Spinal cord (tissue), 10 donors: ENCODE measurements around the gene FNDC3B. TPM values are rescaled to one million over a fixed set of nuclear protein-coding genes. Genes with fewer than 3 reads are reported as not detected.

Experiments
- DNase-seq, 6 donors: peaks; one replicate each; pipeline versions ENCODE4 v3.0.0 to v3.0.0-alpha.2; 2013 to 2015; ENCODE audit warnings: low spot score in 6 of 6, low read depth in 4 of 6
- H3K27ac ChIP-seq: one replicate; pipeline ENCODE4 v1.5.1; 2013; ENCODE audit warnings: low read depth, low read length, control low read depth
- H3K27me3 ChIP-seq: one replicate; pipeline ENCODE4 v1.6.1; 2013; ENCODE audit warnings: low read length; ENCODE audit not compliant: control insufficient read depth, insufficient read depth
- H3K36me3 ChIP-seq: one replicate; pipeline ENCODE4 v1.6.1; 2013; ENCODE audit warnings: low read length; ENCODE audit not compliant: control insufficient read depth, insufficient read depth
- H3K4me1 ChIP-seq: one replicate; pipeline ENCODE4 v1.6.1; 2013; ENCODE audit warnings: low read length; ENCODE audit not compliant: control insufficient read depth, insufficient read depth
- H3K4me3 ChIP-seq: one replicate; pipeline ENCODE4 v1.5.1; 2013; ENCODE audit warnings: low read depth, low read length, control low read depth
- H3K9me3 ChIP-seq: one replicate; pipeline ENCODE4 v1.6.1; 2013; ENCODE audit warnings: low read length; ENCODE audit not compliant: control insufficient read depth, insufficient read depth
- WGBS: methylation state at CpG from one replicate; pipeline ENCODE4 v1.1.5; 2013; ENCODE audit warnings: missing lambda C conversion rate; ENCODE audit not compliant: insufficient coverage; 5-methylcytosine and 5-hydroxymethylcytosine counted together
- polyA plus RNA-seq, 2 donors: library from polyadenylated mRNA; unstranded; fragments of 120-200 nt; gene quantifications; one replicate each; pipeline ENCODE4 v1.2.1, GENCODE V29; 2013; ENCODE audit not compliant: insufficient read length in 2 of 2
- total RNA-seq, 2 donors: library from RNA; depleted of rRNA in 1 of 2; stranded (reverse); fragments of 120-200 nt in 1 of 2; fragments of >200 nt in 1 of 2; gene quantifications; one replicate each; pipeline versions ENCODE4 v1.2.3 to v1.2.4, GENCODE V29; 2013 to 2014
- donor health status: healthy.

The FNDC3B gene
- total and polyA plus RNA-seq, 4 donors, result 14.9 to 66.8 (median 40.0) TPM

- Histone ChIP-seq H3K4me1 (peaks cover 4% of the 10 kb centered on the region), H3K36me3 (no peaks in the 10 kb centered on the region), H3K27ac (no peak overlapping the region)
Observed at GRCh38 chr3:172313671-172314070, 274.3 kb downstream of the FNDC3B start.

GRCh38 chr3:172314591-172315160, 275.3 kb downstream of the FNDC3B start:
- WGBS, result 94% methylated on average over 7 of the region's 8 CpGs
- no peak overlapping the region for H3K4me3 ChIP-seq

More at GRCh38 chr3:172313671-172314070, 274.3 kb downstream of the FNDC3B start:
- H3K27me3 ChIP-seq, result no peaks in the 10 kb centered on the region
- WGBS, result 100% methylated on average over 1 of the region's 3 CpGs
- peak in 1 of 6 donors; percentile 64 for DNase-seq
- H3K4me3 ChIP-seq, result no peak overlapping the region
- H3K9me3 ChIP-seq, result no peaks in the 10 kb centered on the region

GRCh38 chr3:172315401-172316091, 276.2 kb downstream of the FNDC3B start:
- Histone ChIP-seq H3K4me3 (no peak overlapping the region), H3K4me1 (peaks cover 12% of the 10 kb centered on the region), H3K27ac (no peak overlapping the region), H3K27me3 (no peaks in the 10 kb centered on the region), H3K9me3 (no peaks in the 10 kb centered on the region), H3K36me3 (no peaks in the 10 kb centered on the region)
- DNase-seq, result no peak
- WGBS, result 95% methylated on average over 2 of the region's 11 CpGs

More at GRCh38 chr3:172314591-172315160, 275.3 kb downstream of the FNDC3B start:
- H3K27ac ChIP-seq, result no peak overlapping the region
- H3K9me3 ChIP-seq, result no peaks in the 10 kb centered on the region
- no peak for DNase-seq
- H3K36me3 ChIP-seq, result no peaks in the 10 kb centered on the region
- H3K27me3 ChIP-seq, result no peaks in the 10 kb centered on the region
- peaks cover 7% of the 10 kb centered on the region for H3K4me1 ChIP-seq

- Histone ChIP-seq H3K4me1 (peaks cover 12% of the 10 kb centered on the region), H3K4me3 (no peak overlapping the region), H3K27ac (no peak overlapping the region), H3K27me3 (no peaks in the 10 kb centered on the region), H3K9me3 (no peaks in the 10 kb centered on the region), H3K36me3 (no peaks in the 10 kb centered on the region)
- DNase-seq, result no peak
- no CpG with 5 or more reads among the region's 4 CpGs for WGBS
Observed at GRCh38 chr3:172316758-172317157, 277.4 kb downstream of the FNDC3B start.

- peaks cover 12% of the 10 kb centered on the region for H3K4me1 ChIP-seq
- no peaks in the 10 kb centered on the region for H3K27me3 ChIP-seq
- no peak for DNase-seq
- WGBS, result 97% methylated on average over 6 of the region's 8 CpGs
- H3K27ac ChIP-seq, result no peak overlapping the region
- H3K9me3 ChIP-seq, result no peaks in the 10 kb centered on the region
- no peaks in the 10 kb centered on the region for H3K36me3 ChIP-seq
- H3K4me3 ChIP-seq, result no peak overlapping the region
Observed at GRCh38 chr3:172317481-172317880, 278.1 kb downstream of the FNDC3B start.

- H3K9me3 ChIP-seq, result no peaks in the 10 kb centered on the region
- H3K4me1 ChIP-seq, result peaks cover 12% of the 10 kb centered on the region
- H3K27ac ChIP-seq, result no peak overlapping the region
- DNase-seq, result peak in 2 of 6 donors; percentile 40 to 56
- 7% methylated on average over 1 of the region's 1 CpG for WGBS
- H3K27me3 ChIP-seq, result no peaks in the 10 kb centered on the region
- no peaks in the 10 kb centered on the region for H3K36me3 ChIP-seq
- H3K4me3 ChIP-seq, result no peak overlapping the region
Observed at GRCh38 chr3:172317984-172318383, 278.6 kb downstream of the FNDC3B start.

GRCh38 chr3:172319595-172319994, 280.2 kb downstream of the FNDC3B start:
- Histone ChIP-seq H3K4me3 (no peak overlapping the region), H3K27me3 (no peaks in the 10 kb centered on the region), H3K36me3 (peaks cover under 1% of the 10 kb centered on the region), H3K27ac (no peak overlapping the region), H3K4me1 (peaks cover 12% of the 10 kb centered on the region), H3K9me3 (no peaks in the 10 kb centered on the region)
- 55% methylated on average over 5 of the region's 8 CpGs for WGBS
- peak in 1 of 6 donors; percentile 29 for DNase-seq

GRCh38 chr3:172320468-172320867, 281.1 kb downstream of the FNDC3B start:
- Histone ChIP-seq H3K4me1 (peaks cover 12% of the 10 kb centered on the region), H3K27me3 (no peaks in the 10 kb centered on the region), H3K27ac (no peak overlapping the region), H3K9me3 (no peaks in the 10 kb centered on the region), H3K4me3 (no peak overlapping the region), H3K36me3 (peaks cover 5% of the 10 kb centered on the region)
- peak in 2 of 6 donors; percentile 41 to 46 for DNase-seq
- WGBS, result no CpG with 5 or more reads among the region's 2 CpGs

- DNase-seq, result no peak
- WGBS, result no CpG with 5 or more reads among the region's 2 CpGs
- H3K36me3 ChIP-seq, result peaks cover 5% of the 10 kb centered on the region
- H3K27ac ChIP-seq, result no peak overlapping the region
- no peaks in the 10 kb centered on the region for H3K9me3 ChIP-seq
- peaks cover 12% of the 10 kb centered on the region for H3K4me1 ChIP-seq
- no peak overlapping the region for H3K4me3 ChIP-seq
- H3K27me3 ChIP-seq, result no peaks in the 10 kb centered on the region
Observed at GRCh38 chr3:172321035-172321434, 281.7 kb downstream of the FNDC3B start.
